HepG2 (cell line): ENCODE results near the gene PLD6. TPM values are rescaled to one million over a fixed set of nuclear protein-coding genes. Genes with fewer than 3 reads are reported as not detected.
A peak's percentile ranks its signal among the peaks of the same experiment; 100 is the strongest.

Experiments used
- AGO2 ChIP-seq: fragments of 200-400 bp; formaldehyde crosslinking; optimal IDR thresholded peaks from 2 replicates; pipeline ENCODE3; 2017; ENCODE audit warnings: mild to moderate bottlenecking, low read depth, low read length, moderate library complexity
- ATF2 ChIP-seq: sonication (generic); formaldehyde crosslinking; IDR thresholded peaks from 2 replicates; pipeline ENCODE4 v1.4.0; 2020; ENCODE audit warnings: missing genetic modification reagents
- ATF7-NPFF ChIP-seq: sonication (generic); formaldehyde crosslinking; IDR thresholded peaks from 2 replicates; pipeline ENCODE4 v1.8.1; 2023; ENCODE audit warnings: mild to moderate bottlenecking, low read depth, missing genetic modification reagents, moderate library complexity
- CHD4 ChIP-seq: fragments of 200-600 bp; sonication (generic); IDR thresholded peaks from 2 replicates; pipeline ENCODE4 v1.7.0; 2017; ENCODE audit warnings: mild to moderate bottlenecking, low read length, borderline replicate concordance
- CTCF ChIP-seq: sonication (generic); formaldehyde crosslinking; IDR thresholded peaks from 2 replicates; pipeline ENCODE4 v1.5.0; 2020; ENCODE audit warnings: mild to moderate bottlenecking, missing genetic modification reagents, moderate library complexity
- ERF ChIP-seq: IDR thresholded peaks from 2 replicates; pipeline ENCODE4 v1.6.1; 2018; ENCODE audit warnings: missing biosample characterization, missing genetic modification reagents
- ETV6 ChIP-seq: sonication (generic); formaldehyde crosslinking; conservative IDR thresholded peaks from 2 replicates; pipeline ENCODE4 v1.4.0; 2020; ENCODE audit warnings: missing genetic modification reagents
- FLYWCH1 ChIP-seq: sonication (generic); formaldehyde crosslinking; IDR thresholded peaks from 2 replicates; pipeline ENCODE4 v1.8.1; 2023; ENCODE audit warnings: mild to moderate bottlenecking, missing genetic modification reagents
- MTF2 ChIP-seq: sonication (generic); formaldehyde crosslinking; IDR thresholded peaks from 2 replicates; pipeline ENCODE4 v1.5.0; 2020; ENCODE audit warnings: missing genetic modification reagents, borderline replicate concordance
- NCOA2 ChIP-seq: sonication (generic); formaldehyde crosslinking; IDR thresholded peaks from 2 replicates; pipeline ENCODE4 v1.8.0; 2022; ENCODE audit warnings: inconsistent platforms
- RBM39 ChIP-seq: fragments of 200-400 bp; formaldehyde crosslinking; IDR thresholded peaks from one replicate; pipeline ENCODE4 v1.6.1; 2018; ENCODE audit warnings: antibody characterized with exemption, mild to moderate bottlenecking, low read depth, low read length; ENCODE audit not compliant: poor library complexity, severe bottlenecking
- THAP7 ChIP-seq: sonication (generic); formaldehyde crosslinking; IDR thresholded peaks from 2 replicates; pipeline ENCODE4 v1.8.1; 2023; ENCODE audit warnings: mild to moderate bottlenecking, missing genetic modification reagents
- ZBTB3 ChIP-seq: sonication (generic); formaldehyde crosslinking; IDR thresholded peaks from 2 replicates; pipeline ENCODE4 v1.4.0; 2020; ENCODE audit warnings: low read depth, mild to moderate bottlenecking, moderate library complexity, missing genetic modification reagents, borderline replicate concordance
- ZBTB44 ChIP-seq: sonication (generic); formaldehyde crosslinking; IDR thresholded peaks from 2 replicates; pipeline ENCODE4 v1.4.0; 2020; ENCODE audit warnings: missing genetic modification reagents
- ZFAT ChIP-seq: sonication (generic); formaldehyde crosslinking; conservative IDR thresholded peaks from 2 replicates; pipeline ENCODE4 v1.8.1; 2023; ENCODE audit warnings: missing genetic modification reagents, inconsistent platforms
- ZNF136 ChIP-seq: sonication (generic); formaldehyde crosslinking; IDR thresholded peaks from 2 replicates; pipeline ENCODE4 v1.8.1; 2022; ENCODE audit warnings: low read depth, mild to moderate bottlenecking, moderate library complexity, missing genetic modification reagents
- ZNF224 ChIP-seq: sonication (generic); formaldehyde crosslinking; IDR thresholded peaks from 2 replicates; pipeline ENCODE4 v1.5.0; 2020; ENCODE audit warnings: mild to moderate bottlenecking, missing genetic modification reagents
- ZNF24 ChIP-seq: fragments of 450-650 bp; IDR thresholded peaks from 2 replicates; pipeline ENCODE4 v1.6.1; 2017; ENCODE audit warnings: antibody characterized with exemption, mild to moderate bottlenecking
- ZNF317 ChIP-seq: sonication (generic); formaldehyde crosslinking; IDR thresholded peaks from 2 replicates; pipeline ENCODE4 v1.5.0; 2020; ENCODE audit warnings: mild to moderate bottlenecking, missing genetic modification reagents
- ZNF569 ChIP-seq: sonication (generic); formaldehyde crosslinking; IDR thresholded peaks from 2 replicates; pipeline ENCODE4 v1.5.0; 2020; ENCODE audit warnings: mild to moderate bottlenecking, missing genetic modification reagents, moderate library complexity, borderline replicate concordance
- ZNF616 ChIP-seq: sonication (generic); formaldehyde crosslinking; IDR thresholded peaks from 2 replicates; pipeline ENCODE4 v1.5.0; 2020; ENCODE audit warnings: low read depth, mild to moderate bottlenecking, missing genetic modification reagents
- ZNF776 ChIP-seq: sonication (generic); formaldehyde crosslinking; IDR thresholded peaks from 2 replicates; pipeline ENCODE4 v1.4.0; 2020; ENCODE audit warnings: mild to moderate bottlenecking, missing genetic modification reagents
- ZNF780A ChIP-seq: sonication (generic); formaldehyde crosslinking; IDR thresholded peaks from 2 replicates; pipeline ENCODE4 v1.8.0; 2022; ENCODE audit warnings: mild to moderate bottlenecking, missing genetic modification reagents, moderate library complexity
- ZNF83 ChIP-seq: sonication (generic); formaldehyde crosslinking; IDR thresholded peaks from 2 replicates; pipeline ENCODE4 v1.4.0; 2020; ENCODE audit warnings: missing genetic modification reagents, mild to moderate bottlenecking, borderline replicate concordance
- polyA plus RNA-seq, 8 experiments: library from polyadenylated mRNA; depleted of rRNA in 3 of 8; stranded (reverse) in 7 of 8; unstranded in 1 of 8; fragments of >200 nt; fragmentation: Illumina TruSeq in 4 of 8; extraction: Trizol in 4 of 8; gene quantifications; 2 replicates each; pipeline versions ENCODE4 v1.2.1 to v1.2.3, GENCODE V29; 2011 to 2016; ENCODE audit warnings: low read depth in 4 of 8, missing spikeins in 1 of 8, mixed read lengths in 1 of 8; ENCODE audit not compliant: insufficient read depth in 1 of 8
- total RNA-seq, 5 experiments: library from RNA; depleted of rRNA; stranded (reverse); fragments of >200 nt; fragmentation: Illumina TruSeq; extraction: Trizol; gene quantifications; 2 replicates each; pipeline ENCODE4 v1.2.3, GENCODE V29; 2016; ENCODE audit warnings: low read depth in 1 of 5

Gene PLD6
- total and polyA plus RNA-seq, 2 of the 13 experiments (the other 11 are each of a cell fraction or from before 2014, with no cell fraction given), result 5.2 to 11.4 TPM

- TF ChIP-seq ZBTB3, result no peak
- TF ChIP-seq CHD4, result no peak
- no peak for TF ChIP-seq ZNF24
- peak; percentile 100 for TF ChIP-seq ZNF776 (CRISPR knock-in tag)
- TF ChIP-seq FLYWCH1, result peak; percentile 93; the same call in 1 of the 2 replicates
- no peak; the same call in 1 of the 2 replicates for TF ChIP-seq ETV6 (CRISPR knock-in tag)
- TF ChIP-seq ZNF569 (CRISPR knock-in tag), result no peak
- 0 out of 2 replicates have a peak, but pooled peaks have one; percentile 42 for TF ChIP-seq ZNF83 (CRISPR knock-in tag)
- TF ChIP-seq AGO2, result peak; percentile 1
- no peak; the same call in 1 of the 2 replicates for TF ChIP-seq CTCF (CRISPR knock-in tag)
- no peak; the same call in 1 of the 2 replicates for TF ChIP-seq ZNF780A (CRISPR knock-in tag)
- 0 out of 2 replicates have a peak, but pooled peaks have one; percentile 56 for TF ChIP-seq ZNF136 (CRISPR knock-in tag)
- peak; percentile 82 for TF ChIP-seq MTF2 (CRISPR knock-in tag)
- TF ChIP-seq ZBTB44 (CRISPR knock-in tag), result no peak
- TF ChIP-seq NCOA2 (CRISPR knock-in tag), result no peak; the same call in none of the 2 replicates
- 0 out of 2 replicates have a peak, but pooled peaks have one; percentile 62 for TF ChIP-seq ATF2 (CRISPR knock-in tag)
- peak; percentile 63; the same call in 1 of the 2 replicates for TF ChIP-seq ERF (CRISPR knock-in tag)
- TF ChIP-seq THAP7, result peak; percentile 86; the same call in 1 of the 2 replicates
- peak; percentile 98 for TF ChIP-seq ZNF616
- TF ChIP-seq ATF7-NPFF (CRISPR knock-in tag), result peak; percentile 99
- TF ChIP-seq RBM39, result no peak
- TF ChIP-seq ZNF317 (CRISPR knock-in tag), result peak; percentile 59; the same call in 1 of the 2 replicates
- TF ChIP-seq ZNF224 (CRISPR knock-in tag), result peak; percentile 92
- no peak; the same call in 1 of the 2 replicates for TF ChIP-seq ZFAT
Observed at GRCh38 chr17:17206124-17206912, at the start of gene PLD6 (continued).
